Activated naive CD8-positive, alpha-beta T cell treated with anti-CD3 and anti-CD28 coated beads, Interleukin-2, amount 10 ng/mL, durations not matched to agents 7 days and 5 days (primary cell): ENCODE data around the gene SCEL. TPM values are rescaled to one million over a fixed set of nuclear protein-coding genes. Genes with fewer than 3 reads are reported as not detected.

ENCODE experiments used
- ATAC-seq: fragments of 150-1000 bp; cut with Tn5 transposase; one replicate; pipeline ENCODE4 v1.10.0; 2021; ENCODE audit warnings: low read depth, moderate library complexity
- POLR2A ChIA-PET: fragments of 350-600 bp; sonication (Branson Sonifier 250); formaldehyde crosslinking; loops from one replicate; lab custom pipeline; 2021; ENCODE audit warnings: antibody characterized with exemption; lab: Charles Lee
- DNase-seq: peaks from one replicate; pipeline ENCODE4 v3.0.0; 2021
- H3K27ac Mint-ChIP-seq: one replicate; pipeline ENCODE4 v1.8.0; 2022; ENCODE audit warnings: mild to moderate bottlenecking, mixed read lengths
- H3K27me3 Mint-ChIP-seq: one replicate; pipeline ENCODE4 v1.8.0; 2022; ENCODE audit warnings: mild to moderate bottlenecking, moderate library complexity, mixed read lengths
- H3K36me3 Mint-ChIP-seq: one replicate; pipeline ENCODE4 v1.8.0; 2021; ENCODE audit warnings: mild to moderate bottlenecking, mixed read lengths
- H3K4me1 Mint-ChIP-seq: one replicate; pipeline ENCODE4 v1.8.0; 2021; ENCODE audit warnings: mixed read lengths
- H3K4me3 Mint-ChIP-seq: one replicate; pipeline ENCODE4 v1.8.0; 2022; ENCODE audit warnings: mild to moderate bottlenecking, moderate library complexity, mixed read lengths
- H3K9me3 Mint-ChIP-seq: one replicate; pipeline ENCODE4 v1.8.0; 2021; ENCODE audit warnings: mixed read lengths
- total RNA-seq, 2 experiments: library from RNA; stranded (reverse); gene quantifications; one replicate each; pipeline ENCODE4 v1.2.3, GENCODE V29; 2021

Gene SCEL
- total RNA-seq, 2 experiments from 2014 or later, result not detected

DNA sequence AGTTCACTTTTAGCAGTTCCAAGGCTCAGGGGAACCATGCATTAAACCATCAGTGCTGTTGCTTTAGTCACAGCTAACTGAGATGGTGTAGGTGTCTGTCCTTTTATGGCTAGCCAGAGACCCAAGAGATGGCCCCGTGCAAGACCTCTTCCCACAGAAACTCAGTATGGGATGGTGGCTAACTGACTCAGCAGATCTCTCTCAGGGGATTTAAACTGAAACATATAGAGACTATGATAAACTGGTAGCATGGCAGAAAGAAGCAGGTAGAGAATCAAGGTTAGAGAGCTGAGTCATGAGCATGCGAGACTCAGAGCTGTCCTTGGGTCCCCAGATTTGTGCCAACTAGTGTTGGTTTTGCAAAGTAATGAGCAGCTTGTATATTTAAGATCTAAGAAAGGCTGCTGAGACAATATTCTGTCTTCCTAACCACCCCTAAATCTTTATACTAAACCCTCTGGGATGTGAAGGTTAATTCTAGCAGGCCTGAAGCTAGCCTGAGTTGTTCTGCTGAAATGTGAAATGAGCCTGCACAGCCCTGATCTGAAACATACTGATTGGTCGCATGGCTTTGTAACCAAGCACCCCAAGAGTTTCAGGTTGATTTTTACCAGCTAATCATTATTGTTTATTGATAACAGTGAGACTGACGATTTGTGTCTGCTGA, 6.5 kb upstream of the SCEL start:
- H3K27ac Mint-ChIP-seq, result no peak overlapping the region
- H3K9me3 Mint-ChIP-seq, result no peaks in the 10 kb centered on the region
- ATAC-seq (no peak), DNase-seq (no peak)
- H3K27me3 Mint-ChIP-seq, result peaks cover 7% of the 10 kb centered on the region
- H3K36me3 Mint-ChIP-seq, result no peaks in the 10 kb centered on the region
- POLR2A ChIA-PET, result no interaction called here
- H3K4me1 Mint-ChIP-seq, result peaks cover 1% of the 10 kb centered on the region
- no peak overlapping the region for H3K4me3 Mint-ChIP-seq

DNA sequence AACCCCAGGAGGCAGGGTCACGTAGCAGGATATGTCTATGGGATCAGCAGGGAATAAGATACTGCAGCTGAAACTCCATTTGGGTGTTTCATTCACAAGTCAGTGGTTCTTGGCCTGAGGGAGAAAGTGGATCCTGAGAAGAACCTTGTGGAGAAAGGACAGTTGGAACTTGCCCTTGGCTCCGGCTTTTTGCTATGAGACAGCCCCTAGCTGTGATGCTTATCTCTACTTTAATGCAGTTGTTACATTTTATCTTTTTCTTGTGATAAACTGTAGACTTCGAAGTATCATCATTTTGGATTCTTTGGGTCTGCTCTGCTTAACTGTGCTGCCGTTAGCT, 6.0 kb upstream of the SCEL start:
- POLR2A ChIA-PET, result no interaction called here
- no peak overlapping the region for H3K4me3 Mint-ChIP-seq
- peaks cover 10% of the 10 kb centered on the region for H3K27me3 Mint-ChIP-seq
- ATAC-seq (no peak), DNase-seq (no peak)
- H3K4me1 Mint-ChIP-seq, result peaks cover 1% of the 10 kb centered on the region
- no peak overlapping the region for H3K27ac Mint-ChIP-seq
- no peaks in the 10 kb centered on the region for H3K9me3 Mint-ChIP-seq
- H3K36me3 Mint-ChIP-seq, result no peaks in the 10 kb centered on the region

DNA sequence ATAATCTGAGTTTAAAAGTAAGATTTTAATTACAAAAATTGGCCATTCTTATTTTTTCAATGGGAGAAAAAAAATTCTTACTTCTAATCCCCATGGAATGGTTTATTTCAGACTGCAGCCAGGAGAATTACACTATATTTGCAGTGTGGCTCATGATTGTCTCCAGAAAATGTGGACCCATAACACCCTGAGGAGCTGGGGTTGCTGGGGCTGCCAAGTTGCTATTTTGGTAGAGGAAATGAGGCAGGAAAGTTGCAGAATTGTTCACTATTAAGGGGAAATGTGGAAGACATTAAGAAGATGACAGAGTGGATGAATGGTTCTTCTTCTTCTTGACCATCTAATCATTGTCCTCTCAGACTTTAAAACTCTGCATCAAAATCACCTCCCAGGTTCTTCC, 4.6 kb upstream of the SCEL start:
- ATAC-seq (no peak), DNase-seq (no peak)
- Mint-ChIP-seq H3K9me3 (no peaks in the 10 kb centered on the region), H3K36me3 (no peaks in the 10 kb centered on the region), H3K4me1 (peaks cover 1% of the 10 kb centered on the region), H3K4me3 (no peak overlapping the region), H3K27ac (no peak overlapping the region), H3K27me3 (peaks cover 5% of the 10 kb centered on the region)
- POLR2A ChIA-PET, result no interaction called here

DNA sequence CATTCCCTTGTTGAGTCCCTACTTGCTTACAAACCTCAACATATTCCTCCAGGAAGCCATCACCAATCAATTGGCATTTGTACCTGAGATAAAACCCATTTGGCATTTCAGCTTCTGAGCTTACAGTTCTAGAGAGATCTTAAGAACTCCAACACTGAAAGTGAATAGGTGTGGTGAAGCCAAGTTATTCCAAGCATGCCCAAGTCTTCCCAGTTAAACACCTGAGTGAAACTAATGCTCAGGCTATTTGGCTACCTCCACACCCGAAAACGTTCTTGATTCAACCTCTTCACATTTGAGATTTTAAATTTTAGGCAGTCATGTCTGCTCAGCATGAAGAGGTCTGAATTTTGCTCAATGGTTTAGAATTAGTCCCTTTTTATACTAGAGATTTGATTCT, 2.5 kb upstream of the SCEL start:
- ATAC-seq (no peak), DNase-seq (no peak)
- H3K4me3 Mint-ChIP-seq, result no peak overlapping the region
- no peaks in the 10 kb centered on the region for H3K9me3 Mint-ChIP-seq
- peaks cover 5% of the 10 kb centered on the region for H3K27me3 Mint-ChIP-seq
- POLR2A ChIA-PET, result no interaction called here
- no peaks in the 10 kb centered on the region for H3K36me3 Mint-ChIP-seq
- peaks cover 1% of the 10 kb centered on the region for H3K4me1 Mint-ChIP-seq
- no peak overlapping the region for H3K27ac Mint-ChIP-seq

DNA sequence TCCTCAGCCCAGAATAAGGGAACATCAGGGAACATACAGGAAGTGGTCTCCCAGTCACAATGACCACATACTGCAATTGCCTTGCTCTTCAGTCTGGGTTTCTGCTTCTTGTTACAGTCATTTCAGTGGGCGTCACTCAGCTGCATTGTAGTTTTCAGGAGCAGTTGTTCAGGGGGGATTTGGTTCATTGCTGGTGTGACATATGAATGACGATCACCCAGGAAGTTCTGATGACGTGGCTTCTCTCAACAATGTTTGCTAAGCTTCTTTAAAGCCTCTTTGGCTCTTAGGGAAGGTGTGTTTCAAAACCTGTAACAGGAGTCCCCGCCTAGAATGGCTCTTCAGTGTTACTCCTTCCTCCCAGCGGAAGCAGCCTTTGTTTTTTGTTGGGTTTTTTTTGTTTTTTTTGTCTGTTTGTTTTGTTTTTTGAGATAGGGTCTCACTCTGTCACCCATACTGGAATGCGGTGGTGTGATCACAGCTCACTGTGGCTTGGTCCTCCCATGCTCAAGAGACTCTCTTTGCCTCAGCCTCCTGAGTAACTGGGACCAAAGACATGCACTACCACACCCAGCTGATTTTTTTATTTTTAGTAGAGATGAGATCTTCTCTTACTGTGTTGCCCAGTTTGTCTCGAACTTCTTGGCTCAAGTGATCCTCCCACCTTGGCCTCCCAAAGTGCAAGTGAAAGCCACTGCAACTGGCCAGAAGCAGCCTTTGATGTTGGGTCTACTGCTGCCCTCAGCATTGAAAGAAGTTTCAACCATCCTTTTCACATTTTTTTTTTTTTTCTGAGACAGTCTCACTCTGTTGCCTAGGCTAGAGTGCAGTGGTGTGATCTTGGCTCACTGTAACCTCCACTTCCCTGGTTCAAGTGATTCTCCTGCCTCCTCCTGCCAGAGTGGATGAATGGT, 1.4 kb upstream of the SCEL start:
- H3K27ac Mint-ChIP-seq, result no peak overlapping the region
- H3K36me3 Mint-ChIP-seq, result no peaks in the 10 kb centered on the region
- H3K4me3 Mint-ChIP-seq, result no peak overlapping the region
- H3K9me3 Mint-ChIP-seq, result no peaks in the 10 kb centered on the region
- peaks cover 9% of the 10 kb centered on the region for H3K27me3 Mint-ChIP-seq
- DNase-seq, result no peak
- peaks cover 1% of the 10 kb centered on the region for H3K4me1 Mint-ChIP-seq
- POLR2A ChIA-PET, result no interaction called here
- no peak for ATAC-seq

DNA sequence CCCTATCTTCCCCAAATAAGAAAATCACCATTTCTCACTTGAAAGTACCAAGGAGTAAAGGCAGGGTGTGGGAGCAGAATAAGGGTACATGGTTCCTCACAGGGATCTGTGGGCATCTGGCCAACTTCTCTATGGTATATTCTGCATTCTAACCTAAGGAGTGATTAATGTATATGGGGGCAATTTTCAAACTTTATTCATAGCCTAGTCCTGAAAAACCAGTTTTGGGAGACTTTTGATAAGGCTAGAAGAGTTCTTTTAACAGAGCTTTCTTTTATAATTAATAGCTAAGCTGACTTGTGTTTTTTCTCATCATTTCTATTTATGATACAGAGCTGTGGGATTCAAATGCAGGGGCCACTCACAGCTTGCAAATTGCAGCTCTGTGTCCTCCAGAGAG, 852 bp downstream of the SCEL start:
- H3K27ac Mint-ChIP-seq, result no peak overlapping the region
- DNase-seq (no peak), ATAC-seq (no peak)
- H3K4me3 Mint-ChIP-seq, result no peak overlapping the region
- POLR2A ChIA-PET, result no interaction called here
- peaks cover 7% of the 10 kb centered on the region for H3K27me3 Mint-ChIP-seq
- H3K36me3 Mint-ChIP-seq, result no peaks in the 10 kb centered on the region
- H3K9me3 Mint-ChIP-seq, result no peaks in the 10 kb centered on the region
- peaks cover 1% of the 10 kb centered on the region for H3K4me1 Mint-ChIP-seq

DNA sequence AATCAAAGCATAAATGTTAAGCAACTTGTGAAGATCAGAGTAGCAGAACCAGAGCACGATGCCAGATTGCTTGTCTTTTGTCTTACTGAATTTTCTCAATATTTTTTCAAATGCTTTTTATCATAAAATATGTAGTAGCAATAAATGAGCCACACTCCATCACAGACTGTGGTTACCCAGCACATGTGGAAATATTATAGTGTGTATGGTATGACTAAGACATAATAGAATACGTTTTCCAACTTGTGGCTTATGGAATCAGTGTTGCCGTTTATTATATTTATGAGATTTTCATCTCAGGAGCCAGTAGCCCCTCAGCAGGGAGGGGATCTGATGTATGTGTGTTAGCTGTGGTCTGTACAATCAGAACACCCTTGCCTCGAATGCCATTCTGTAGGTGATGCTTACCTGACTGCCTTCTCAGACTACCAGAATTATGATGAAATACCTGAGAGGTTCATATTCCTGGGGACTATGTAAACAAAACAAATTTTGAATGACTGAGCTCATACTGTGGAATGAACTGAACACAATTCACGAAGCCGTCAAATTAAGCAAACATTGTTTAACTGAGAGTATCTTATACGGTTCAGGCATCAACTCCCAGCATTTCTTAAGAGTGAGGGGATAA, 1.9 kb downstream of the SCEL start:
- Mint-ChIP-seq H3K4me1 (peaks cover 1% of the 10 kb centered on the region), H3K27ac (no peak overlapping the region), H3K27me3 (peaks cover 7% of the 10 kb centered on the region), H3K9me3 (no peaks in the 10 kb centered on the region), H3K36me3 (no peaks in the 10 kb centered on the region), H3K4me3 (no peak overlapping the region)
- POLR2A ChIA-PET, result no interaction called here
- DNase-seq (no peak), ATAC-seq (no peak)

DNA sequence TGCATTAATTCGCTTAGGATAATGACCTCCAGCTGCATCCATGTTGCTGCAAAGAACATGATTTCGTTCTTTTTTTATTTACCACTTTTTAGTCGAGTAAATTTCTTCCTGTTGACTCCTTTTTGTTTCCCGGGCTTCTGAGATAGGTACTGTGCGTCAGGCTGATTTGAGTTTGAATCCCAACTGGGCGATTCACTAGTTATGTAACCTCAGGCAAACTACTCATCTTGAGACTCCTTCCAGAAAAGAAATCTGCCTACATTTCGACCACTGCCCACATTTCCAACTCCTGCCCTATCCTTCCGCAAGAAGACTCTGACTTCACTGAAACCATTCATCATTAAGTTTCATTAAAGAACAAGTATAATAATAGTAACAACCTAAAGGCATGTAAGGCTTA, 8.2 kb downstream of the SCEL start:
- no peak for ATAC-seq
- Mint-ChIP-seq H3K27ac (no peak overlapping the region), H3K27me3 (peaks cover 12% of the 10 kb centered on the region), H3K9me3 (no peaks in the 10 kb centered on the region), H3K4me3 (no peak overlapping the region), H3K36me3 (no peaks in the 10 kb centered on the region), H3K4me1 (no peaks in the 10 kb centered on the region)
- no peak for DNase-seq
- POLR2A ChIA-PET, result no interaction called here

DNA sequence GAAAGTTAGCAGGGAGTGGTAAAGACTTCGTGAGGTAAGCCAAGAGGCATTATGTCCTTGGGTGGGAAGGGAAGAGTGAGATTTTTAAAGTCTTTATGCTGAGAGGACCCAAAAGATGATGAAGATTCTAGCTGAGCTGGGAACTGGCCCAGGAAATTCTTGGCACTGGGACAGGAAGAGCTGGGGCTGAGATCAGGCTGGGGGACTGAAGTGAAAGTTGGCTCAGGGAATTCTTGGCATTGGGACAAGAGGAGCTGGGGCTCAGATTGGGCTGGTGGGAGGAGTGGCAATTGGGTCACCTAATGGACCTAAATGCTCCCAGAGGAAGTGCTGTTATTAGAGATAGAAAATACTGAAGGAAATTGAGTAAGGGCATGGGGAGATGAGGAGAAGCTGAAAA, 8.8 kb downstream of the SCEL start:
- Mint-ChIP-seq H3K27me3 (peaks cover 12% of the 10 kb centered on the region), H3K4me1 (no peaks in the 10 kb centered on the region), H3K4me3 (no peak overlapping the region), H3K36me3 (no peaks in the 10 kb centered on the region), H3K9me3 (no peaks in the 10 kb centered on the region), H3K27ac (no peak overlapping the region)
- ATAC-seq (no peak), DNase-seq (no peak)
- POLR2A ChIA-PET, result no interaction called here

DNA sequence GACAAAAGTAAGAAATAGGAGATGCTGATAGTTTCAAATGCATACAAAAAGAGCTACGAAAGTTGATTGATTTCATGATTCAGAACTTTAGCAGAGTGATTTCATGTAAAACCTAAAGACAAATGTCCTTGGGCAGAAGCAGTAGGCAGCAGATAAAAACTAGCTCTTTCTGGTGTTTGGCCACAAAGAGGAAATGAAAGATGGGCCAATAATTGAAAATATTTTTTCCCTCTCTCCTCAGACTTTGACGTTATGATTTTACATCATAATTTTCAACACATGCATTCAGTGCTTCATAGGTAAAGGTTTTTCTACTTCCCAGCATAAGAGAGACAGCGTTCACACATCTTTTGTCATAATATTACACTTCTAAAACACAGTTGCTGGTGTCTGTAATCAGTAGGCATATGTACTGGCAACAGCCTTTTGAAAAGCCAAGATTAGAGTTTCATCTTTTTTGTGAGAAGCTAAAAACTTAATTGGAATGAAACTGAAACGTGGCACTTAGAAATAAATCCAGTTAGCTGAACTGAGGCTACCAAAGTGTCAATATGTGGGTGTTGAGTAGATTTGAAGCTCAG, 9.3 kb downstream of the SCEL start:
- POLR2A ChIA-PET, result no interaction called here
- DNase-seq, result no peak
- Mint-ChIP-seq H3K9me3 (no peaks in the 10 kb centered on the region), H3K4me3 (no peak overlapping the region), H3K27me3 (peaks cover 12% of the 10 kb centered on the region), H3K27ac (no peak overlapping the region), H3K4me1 (no peaks in the 10 kb centered on the region), H3K36me3 (no peaks in the 10 kb centered on the region)
- ATAC-seq, result no peak

DNA sequence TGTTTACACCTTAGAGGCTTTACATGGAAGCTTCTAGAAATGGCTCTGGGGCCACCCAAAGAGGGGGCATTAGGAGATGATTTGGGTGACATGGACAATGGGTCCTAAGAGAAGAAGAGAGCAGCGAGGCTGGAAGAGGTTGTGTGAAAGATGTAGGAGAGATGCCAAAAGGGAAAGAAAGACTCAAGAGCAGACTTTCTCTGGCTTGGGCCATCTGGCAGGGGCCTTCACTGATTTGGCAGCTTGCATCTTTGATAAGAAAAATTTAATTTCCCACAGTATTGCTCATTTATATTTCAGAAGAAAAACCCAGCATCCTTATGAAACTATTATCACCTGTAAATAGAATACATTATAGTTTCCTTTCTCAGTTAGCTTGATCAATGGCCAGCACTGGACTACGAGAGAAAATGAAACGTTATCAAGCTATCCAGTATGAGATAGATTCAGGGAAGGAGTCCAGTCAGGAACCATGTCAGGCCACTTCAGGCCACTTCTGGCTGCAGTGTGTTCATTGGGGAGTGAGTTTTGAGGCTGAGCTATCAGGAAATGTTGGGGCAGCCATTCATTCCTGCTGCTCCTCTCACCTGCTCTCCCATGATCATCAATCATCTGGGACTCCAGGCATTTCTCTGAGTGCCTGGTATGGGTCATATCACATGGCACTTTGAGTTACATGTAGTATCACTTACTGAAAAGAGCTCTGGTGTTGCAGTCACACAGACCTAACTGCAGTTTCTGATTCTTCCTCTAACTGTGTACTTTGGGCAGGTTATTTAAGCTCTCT, 10.3 kb downstream of the SCEL start:
- Mint-ChIP-seq H3K36me3 (no peaks in the 10 kb centered on the region), H3K27me3 (peaks cover 12% of the 10 kb centered on the region), H3K9me3 (no peaks in the 10 kb centered on the region), H3K4me1 (no peaks in the 10 kb centered on the region), H3K27ac (no peak overlapping the region), H3K4me3 (no peak overlapping the region)
- ATAC-seq, result no peak
- POLR2A ChIA-PET, result no interaction called here
- DNase-seq, result no peak

DNA sequence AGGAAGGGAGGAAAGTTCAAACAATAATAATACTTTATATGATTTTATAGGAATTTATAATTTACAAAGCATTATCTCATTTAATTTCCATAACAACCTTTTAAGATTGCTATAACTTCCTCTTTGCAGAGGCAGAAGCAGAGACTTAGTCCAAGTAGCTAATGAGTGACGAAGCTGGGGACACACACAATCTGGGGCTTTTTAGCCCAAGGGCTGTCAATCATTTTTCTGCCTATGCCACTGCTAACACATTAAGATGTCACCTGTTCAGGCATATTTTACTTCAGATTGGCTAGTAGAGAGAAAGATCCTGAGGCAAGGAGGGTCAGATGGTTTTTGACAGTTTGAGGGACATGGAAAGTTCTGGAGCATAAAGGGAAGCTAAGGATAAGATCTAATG, 12.6 kb downstream of the SCEL start:
- ATAC-seq, result no peak
- POLR2A ChIA-PET, result no interaction called here
- no peak overlapping the region for H3K27ac Mint-ChIP-seq
- no peak overlapping the region for H3K4me3 Mint-ChIP-seq
- H3K4me1 Mint-ChIP-seq, result no peaks in the 10 kb centered on the region
- H3K27me3 Mint-ChIP-seq, result peaks cover 10% of the 10 kb centered on the region
- H3K9me3 Mint-ChIP-seq, result no peaks in the 10 kb centered on the region
- no peak for DNase-seq
- no peaks in the 10 kb centered on the region for H3K36me3 Mint-ChIP-seq

DNA sequence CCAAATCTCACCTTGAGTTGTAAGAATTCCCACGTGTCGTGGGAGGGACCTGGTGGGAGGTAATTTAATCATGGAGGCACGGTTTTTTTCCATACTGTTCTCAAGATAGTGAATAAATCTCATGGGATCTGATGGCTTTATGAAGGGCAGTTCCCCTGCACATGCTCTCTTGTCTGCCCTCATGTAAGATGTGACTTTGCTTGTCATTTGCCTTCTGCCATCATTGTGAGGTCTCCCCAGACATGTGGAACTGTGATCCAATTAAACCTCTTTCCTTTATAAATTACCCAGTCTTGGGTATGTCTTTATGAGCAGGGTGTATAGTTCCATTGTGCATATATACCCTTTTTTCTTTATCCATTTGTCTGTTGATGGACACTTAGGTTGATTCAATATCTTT, 13.1 kb downstream of the SCEL start:
- Mint-ChIP-seq H3K27ac (no peak overlapping the region), H3K36me3 (no peaks in the 10 kb centered on the region), H3K4me3 (no peak overlapping the region), H3K27me3 (peaks cover 10% of the 10 kb centered on the region), H3K9me3 (no peaks in the 10 kb centered on the region), H3K4me1 (no peaks in the 10 kb centered on the region)
- POLR2A ChIA-PET, result no interaction called here
- no peak for DNase-seq
- ATAC-seq, result no peak
